ENCODE results near the gene SLC12A3.

SLC12A3 gene

GRCh38 chr16:56903866-56904265 lies 38.9 kb downstream of the SLC12A3 start:
- DNase-seq (ENCODE audit: extremely low spot score), result no peak
- ChIA-PET CTCF (no interaction called here), POLR2A (interaction anchor here (1.1 kb wide), 1 partner anchor 28 kb away, joined by 4 read pairs; the partner anchor contains the start of gene HERPUD1)
- TF ChIP-seq NFRKB (IDR thresholded peaks at IDR 0.05) (no peak), FOXK2 (IDR thresholded peaks at IDR 0.05) (no peak), SUZ12 (IDR thresholded peaks at IDR 0.05) (no peak), ELF4 (IDR thresholded peaks at IDR 0.05) (no peak), L3MBTL2 (conservative IDR thresholded peaks at IDR 0.05) (no peak), BHLHE40 (IDR thresholded peaks at IDR 0.05; ENCODE audit: borderline replicate concordance) (no peak), SP1 (IDR thresholded peaks at IDR 0.05) (no peak), FOXM1 (IDR thresholded peaks at IDR 0.05; ENCODE audit: borderline replicate concordance) (no peak)

DNA sequence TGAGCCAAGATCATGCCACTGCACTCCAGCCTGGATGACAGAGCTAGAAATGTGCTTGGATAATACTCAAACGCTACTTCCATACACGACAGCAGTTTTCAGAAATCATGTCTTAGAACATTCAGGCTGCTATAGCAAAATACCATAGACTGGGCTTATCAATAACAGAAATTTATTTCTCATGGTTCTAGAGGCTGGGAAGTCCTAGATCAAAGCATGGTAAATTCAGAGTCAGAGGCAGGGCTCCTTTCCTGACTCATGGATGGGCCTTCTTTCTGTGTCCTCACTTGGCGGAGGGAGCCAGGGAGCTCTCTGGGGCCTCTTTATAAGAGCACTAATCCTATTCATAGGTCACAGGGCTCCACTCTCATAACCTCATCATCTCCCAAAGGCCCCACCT lies 42.4 kb downstream of the SLC12A3 start:
- TF ChIP-seq SP1 (IDR thresholded peaks at IDR 0.05) (no peak), TARDBP (IDR thresholded peaks at IDR 0.05) (no peak), ARNT (IDR thresholded peaks at IDR 0.05) (no peak), FOXK2 (IDR thresholded peaks at IDR 0.05) (no peak), BHLHE40 (IDR thresholded peaks at IDR 0.05; ENCODE audit: borderline replicate concordance) (no peak), HDGF (IDR thresholded peaks at IDR 0.05; ENCODE audit: borderline replicate concordance) (no peak), LEF1 (IDR thresholded peaks at IDR 0.05; ENCODE audit: borderline replicate concordance) (no peak), CTBP1 (IDR thresholded peaks at IDR 0.05; ENCODE audit: borderline replicate concordance) (no peak), ELF4 (IDR thresholded peaks at IDR 0.05) (no peak), ZNF384 (IDR thresholded peaks at IDR 0.05) (no peak), FOXA1 (IDR thresholded peaks at IDR 0.05) (no peak), L3MBTL2 (conservative IDR thresholded peaks at IDR 0.05) (no peak), NFRKB (IDR thresholded peaks at IDR 0.05) (no peak)
- TF ChIP-seq, protein P1, sequence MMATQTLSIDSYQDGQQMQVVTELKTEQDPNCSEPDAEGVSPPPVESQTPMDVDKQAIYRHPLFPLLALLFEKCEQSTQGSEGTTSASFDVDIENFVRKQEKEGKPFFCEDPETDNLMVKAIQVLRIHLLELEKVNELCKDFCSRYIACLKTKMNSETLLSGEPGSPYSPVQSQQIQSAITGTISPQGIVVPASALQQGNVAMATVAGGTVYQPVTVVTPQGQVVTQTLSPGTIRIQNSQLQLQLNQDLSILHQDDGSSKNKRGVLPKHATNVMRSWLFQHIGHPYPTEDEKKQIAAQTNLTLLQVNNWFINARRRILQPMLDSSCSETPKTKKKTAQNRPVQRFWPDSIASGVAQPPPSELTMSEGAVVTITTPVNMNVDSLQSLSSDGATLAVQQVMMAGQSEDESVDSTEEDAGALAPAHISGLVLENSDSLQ (IDR thresholded peaks at IDR 0.05), result no peak
- DNase-seq (ENCODE audit: extremely low spot score), result no peak
- POLR2A ChIA-PET, result no interaction called here
- CTCF ChIA-PET, result no interaction called here

DNA sequence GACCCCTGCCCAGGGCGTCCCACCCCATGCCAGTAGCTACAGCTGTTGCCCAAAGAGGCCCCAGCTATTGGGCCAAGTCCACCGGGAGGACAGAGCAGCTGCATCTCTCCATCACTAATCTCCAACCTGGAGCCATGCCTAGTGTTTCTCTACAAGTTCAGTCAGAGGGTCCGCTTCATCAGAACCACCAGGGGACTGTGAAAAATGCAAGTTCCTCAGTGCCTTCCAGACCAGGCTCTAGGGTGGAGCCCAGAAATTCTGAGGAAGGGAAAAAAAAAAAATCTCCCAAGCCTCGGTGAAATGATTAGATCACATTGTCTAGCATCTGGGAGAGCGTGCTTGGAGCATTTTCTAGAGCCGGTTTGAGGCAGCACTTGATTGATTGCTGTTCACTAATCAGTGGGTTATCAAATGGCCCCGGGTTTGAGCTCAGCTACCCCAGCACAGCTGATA lies 44.5 kb downstream of the SLC12A3 start:
- no peak for DNase-seq (ENCODE audit: extremely low spot score)
- no peak for TF ChIP-seq FOXA1 (IDR thresholded peaks at IDR 0.05)
- POLR2A ChIA-PET, result interaction anchor here (2.3 kb wide), 1 partner anchor 22 kb away, joined by 11 read pairs; the partner anchor contains the start of gene HERPUD1
- CTCF ChIA-PET, result no interaction called here

DNA sequence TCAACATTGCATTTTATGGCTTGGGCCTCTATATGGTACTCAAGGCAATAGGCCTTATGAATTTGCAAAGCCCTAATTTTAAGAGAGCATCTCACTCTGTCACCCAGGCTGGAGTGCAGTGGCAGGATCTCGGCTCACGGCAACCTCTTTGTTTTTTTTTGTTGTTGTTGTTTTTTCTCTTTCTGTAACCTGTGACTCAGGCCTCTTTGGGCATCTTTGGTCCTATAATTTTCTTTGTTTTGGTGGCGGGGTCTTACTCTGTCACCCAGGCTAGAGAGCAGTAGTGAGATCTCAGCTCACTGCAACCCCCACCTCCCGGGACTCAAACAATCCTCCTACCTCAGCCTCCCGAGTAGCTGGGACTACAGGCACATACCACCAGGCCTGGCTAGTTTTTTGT lies 45.1 kb downstream of the SLC12A3 start:
- ChIA-PET POLR2A (interaction anchor here (2.3 kb wide), 1 partner anchor 21 kb away, joined by 11 read pairs; the partner anchor contains the start of gene HERPUD1), CTCF (no interaction called here)
- no peak for TF ChIP-seq TARDBP (IDR thresholded peaks at IDR 0.05)
- TF ChIP-seq HDGF (IDR thresholded peaks at IDR 0.05; ENCODE audit: borderline replicate concordance), result no peak
- TF ChIP-seq, protein P1 (IDR thresholded peaks at IDR 0.05), result no peak
- TF ChIP-seq L3MBTL2 (conservative IDR thresholded peaks at IDR 0.05), result no peak
- TF ChIP-seq FOXK2 (IDR thresholded peaks at IDR 0.05), result no peak
- no peak for TF ChIP-seq FOXA1 (IDR thresholded peaks at IDR 0.05)
- TF ChIP-seq ZNF384 (IDR thresholded peaks at IDR 0.05), result no peak
- no peak for TF ChIP-seq NFRKB (IDR thresholded peaks at IDR 0.05)
- no peak for TF ChIP-seq CTBP1 (IDR thresholded peaks at IDR 0.05; ENCODE audit: borderline replicate concordance)
- no peak for TF ChIP-seq SP1 (IDR thresholded peaks at IDR 0.05)
- no peak for TF ChIP-seq FOXM1 (IDR thresholded peaks at IDR 0.05; ENCODE audit: borderline replicate concordance)
- TF ChIP-seq SUZ12 (IDR thresholded peaks at IDR 0.05), result no peak
- TF ChIP-seq ELF4 (IDR thresholded peaks at IDR 0.05), result no peak
- no peak for DNase-seq (ENCODE audit: extremely low spot score)

- POLR2A ChIA-PET, result interaction anchor here (0.8 to 2.3 kb wide), 2 partner anchors 21 to 22 kb away, joined by 3 to 11 read pairs; partner anchors contain the start of gene HERPUD1
Observed at GRCh38 chr16:56910654-56911539, 45.9 kb downstream of the SLC12A3 start.

More at GRCh38 chr16:56910654-56911539, 45.9 kb downstream of the SLC12A3 start:
- no peak for DNase-seq (ENCODE audit: extremely low spot score)
- TF ChIP-seq LEF1 (IDR thresholded peaks at IDR 0.05; ENCODE audit: borderline replicate concordance), result no peak
- no peak for TF ChIP-seq FOXA1 (IDR thresholded peaks at IDR 0.05)
- no peak for TF ChIP-seq BHLHE40 (IDR thresholded peaks at IDR 0.05; ENCODE audit: borderline replicate concordance)
- no peak for TF ChIP-seq SP1 (IDR thresholded peaks at IDR 0.05)
- no peak for TF ChIP-seq FOXM1 (IDR thresholded peaks at IDR 0.05; ENCODE audit: borderline replicate concordance)
- TF ChIP-seq FOXK2 (IDR thresholded peaks at IDR 0.05), result no peak
- TF ChIP-seq, protein P1 (IDR thresholded peaks at IDR 0.05), result no peak
- no peak for TF ChIP-seq ZNF384 (IDR thresholded peaks at IDR 0.05)
- no peak for TF ChIP-seq HDGF (IDR thresholded peaks at IDR 0.05; ENCODE audit: borderline replicate concordance)
- no peak for TF ChIP-seq NFRKB (IDR thresholded peaks at IDR 0.05)
- CTCF ChIA-PET, result interaction anchor here (0.6 to 0.7 kb wide), 2 partner anchors 9 to 1426 kb away, joined by 3 to 4 read pairs; no protein-coding TSS in a partner anchor
